ENCODE measurements around the gene AKR1D1. TPM values are rescaled to one million over a fixed set of nuclear protein-coding genes. Genes with fewer than 3 reads are reported as not detected.

AKR1D1 gene
- total RNA-seq, 1 experiment from 2014 or later = not detected

GRCh38 chr7:138137423-138138171 lies 61.3 kb downstream of the AKR1D1 start:
- no TSS peak for BruUV-seq (replicated peaks)
- no peaks in the 10 kb centered on the region for H3K9me3 ChIP-seq (ENCODE audit: insufficient read depth, low read depth)

GRCh38 chr7:138138244-138138643 lies 62.0 kb downstream of the AKR1D1 start:
- Histone ChIP-seq H3K27me3 (ENCODE audit: insufficient read depth, low read depth) (no peaks in the 10 kb centered on the region), H4K20me1 (ENCODE audit: insufficient read depth) (no peaks in the 10 kb centered on the region), H2AFZ (no peak overlapping the region), H3K4me2 (no peak overlapping the region), H3K9me2 (ENCODE audit: insufficient read depth) (peaks cover 5% of the 10 kb centered on the region; the same call in 1 of the 2 replicates), H3K4me1 (replicated peaks; ENCODE audit: insufficient read depth) (no peaks in the 10 kb centered on the region), H3K9me3 (ENCODE audit: insufficient read depth, low read depth) (no peaks in the 10 kb centered on the region), H3K36me3 (ENCODE audit: low read depth) (no peaks in the 10 kb centered on the region), H3K4me3 (no peak overlapping the region), H3K79me2 (ENCODE audit: low read depth) (no peaks in the 10 kb centered on the region), H3K27ac (no peak overlapping the region), H3F3A (ENCODE audit: insufficient read depth, low read depth) (no peaks in the 10 kb centered on the region)
- intact Hi-C loops (cut with micrococcal nuclease; ENCODE audit: unreplicated experiment) = no loop called here
- TF ChIP-seq EZH2 (IDR thresholded peaks at IDR 0.05; ENCODE audit: low read depth) (no peak), CTCF (conservative IDR thresholded peaks at IDR 0.05) (no peak)
- no peak for DNase-seq
- BruUV-seq (replicated peaks) = no TSS peak
- CTCF ChIA-PET = no interaction called here
- POLR2A ChIA-PET (ENCODE audit: unreplicated experiment) = no interaction called here

More at GRCh38 chr7:138137423-138138171, 61.3 kb downstream of the AKR1D1 start:
- ChIA-PET POLR2A (ENCODE audit: unreplicated experiment) (no interaction called here), CTCF (no interaction called here)
- Histone ChIP-seq H3K9me2 (ENCODE audit: insufficient read depth) (peaks cover 5% of the 10 kb centered on the region; the same call in 1 of the 2 replicates), H3F3A (ENCODE audit: insufficient read depth, low read depth) (no peaks in the 10 kb centered on the region), H3K79me2 (ENCODE audit: low read depth) (no peaks in the 10 kb centered on the region), H2AFZ (no peak overlapping the region), H3K4me1 (replicated peaks; ENCODE audit: insufficient read depth) (no peaks in the 10 kb centered on the region), H4K20me1 (ENCODE audit: insufficient read depth) (no peaks in the 10 kb centered on the region), H3K4me2 (no peak overlapping the region), H3K4me3 (no peak overlapping the region), H3K27me3 (ENCODE audit: insufficient read depth, low read depth) (no peaks in the 10 kb centered on the region), H3K36me3 (ENCODE audit: low read depth) (no peaks in the 10 kb centered on the region), H3K27ac (no peak overlapping the region)
- TF ChIP-seq CTCF (conservative IDR thresholded peaks at IDR 0.05) = no peak
- no peak for TF ChIP-seq EZH2 (IDR thresholded peaks at IDR 0.05; ENCODE audit: low read depth)
- intact Hi-C loops (cut with micrococcal nuclease; ENCODE audit: unreplicated experiment) = no loop called here
- no peak for DNase-seq

GRCh38 chr7:138142583-138143201 lies 66.4 kb downstream of the AKR1D1 start:
- ChIA-PET CTCF (no interaction called here), POLR2A (ENCODE audit: unreplicated experiment) (no interaction called here)
- H3K4me3 ChIP-seq = no peak overlapping the region
- intact Hi-C loops (cut with micrococcal nuclease; ENCODE audit: unreplicated experiment) = no loop called here
- H3K27ac ChIP-seq = no peak overlapping the region
- H3F3A ChIP-seq (ENCODE audit: insufficient read depth, low read depth) = no peaks in the 10 kb centered on the region
- H4K20me1 ChIP-seq (ENCODE audit: insufficient read depth) = no peaks in the 10 kb centered on the region
- DNase-seq = no peak
- no peak overlapping the region for H3K4me2 ChIP-seq
- no peaks in the 10 kb centered on the region for H3K79me2 ChIP-seq (ENCODE audit: low read depth)
- H3K4me1 ChIP-seq (replicated peaks; ENCODE audit: insufficient read depth) = no peaks in the 10 kb centered on the region
- no peaks in the 10 kb centered on the region for H3K27me3 ChIP-seq (ENCODE audit: insufficient read depth, low read depth)
- peaks cover 5% of the 10 kb centered on the region; the same call in 1 of the 2 replicates for H3K9me2 ChIP-seq (ENCODE audit: insufficient read depth)
- no peak overlapping the region for H2AFZ ChIP-seq
- H3K36me3 ChIP-seq (ENCODE audit: low read depth) = no peaks in the 10 kb centered on the region
- no TSS peak for BruUV-seq (replicated peaks)
- TF ChIP-seq CTCF (conservative IDR thresholded peaks at IDR 0.05) = no peak
- TF ChIP-seq EZH2 (IDR thresholded peaks at IDR 0.05; ENCODE audit: low read depth) = no peak
- no peaks in the 10 kb centered on the region for H3K9me3 ChIP-seq (ENCODE audit: insufficient read depth, low read depth)

Data from PC-9 (cell line).